Natural killer cell treated with Interleukin-12 subunit alpha and Interleukin-12 subunit beta and Interleukin-15 and Interleukin-18, amount 100 ng/mL, for 72 hours (primary cell): ENCODE measurements around the gene GNAT2. TPM values are rescaled to one million over a fixed set of nuclear protein-coding genes. Genes with fewer than 3 reads are reported as not detected.

Source experiments
- ATAC-seq, 2 donors: fragments of 150-1000 bp; cut with Tn5 transposase in 1 of 2; sonication (Bioruptor Pico), chemical (Tn5 transposase) in 1 of 2; 2 replicates each; pipeline ENCODE4 v1.10.0; 2021
- DNase-seq: peaks from one replicate; pipeline ENCODE4 v3.0.0; 2022; ENCODE audit warnings: low spot score
- H3K27ac Mint-ChIP-seq, 2 donors: 1 replicate in 1 of 2; 2 replicates in 1 of 2; pipeline ENCODE4 v1.8.0; 2022; ENCODE audit warnings: mixed read lengths in 2 of 2, mild to moderate bottlenecking in 1 of 2, moderate library complexity in 1 of 2
- H3K27me3 Mint-ChIP-seq, 2 donors: 1 replicate in 1 of 2; 2 replicates in 1 of 2; pipeline ENCODE4 v1.8.0; 2022; ENCODE audit warnings: mixed read lengths in 2 of 2
- H3K36me3 Mint-ChIP-seq: one replicate; pipeline ENCODE4 v1.8.0; 2022; ENCODE audit warnings: mixed read lengths
- H3K4me1 Mint-ChIP-seq, 2 donors: 1 replicate in 1 of 2; 2 replicates in 1 of 2; pipeline ENCODE4 v1.8.0; 2022; ENCODE audit warnings: low read depth in 2 of 2, mixed read lengths in 2 of 2, mild to moderate bottlenecking in 1 of 2
- H3K4me3 Mint-ChIP-seq: one replicate; pipeline ENCODE4 v1.8.0; 2022; ENCODE audit warnings: mixed read lengths
- H3K9me3 Mint-ChIP-seq: 2 replicates; pipeline ENCODE4 v1.8.0; 2022; ENCODE audit warnings: mixed read lengths
- total RNA-seq, 2 donors: library from RNA; stranded (reverse); gene quantifications; one replicate each; pipeline ENCODE4 v1.2.3, GENCODE V29; 2022

Gene GNAT2
- total RNA-seq, 2 donors from 2014 or later: 0.64 TPM; not detected in 1

DNA sequence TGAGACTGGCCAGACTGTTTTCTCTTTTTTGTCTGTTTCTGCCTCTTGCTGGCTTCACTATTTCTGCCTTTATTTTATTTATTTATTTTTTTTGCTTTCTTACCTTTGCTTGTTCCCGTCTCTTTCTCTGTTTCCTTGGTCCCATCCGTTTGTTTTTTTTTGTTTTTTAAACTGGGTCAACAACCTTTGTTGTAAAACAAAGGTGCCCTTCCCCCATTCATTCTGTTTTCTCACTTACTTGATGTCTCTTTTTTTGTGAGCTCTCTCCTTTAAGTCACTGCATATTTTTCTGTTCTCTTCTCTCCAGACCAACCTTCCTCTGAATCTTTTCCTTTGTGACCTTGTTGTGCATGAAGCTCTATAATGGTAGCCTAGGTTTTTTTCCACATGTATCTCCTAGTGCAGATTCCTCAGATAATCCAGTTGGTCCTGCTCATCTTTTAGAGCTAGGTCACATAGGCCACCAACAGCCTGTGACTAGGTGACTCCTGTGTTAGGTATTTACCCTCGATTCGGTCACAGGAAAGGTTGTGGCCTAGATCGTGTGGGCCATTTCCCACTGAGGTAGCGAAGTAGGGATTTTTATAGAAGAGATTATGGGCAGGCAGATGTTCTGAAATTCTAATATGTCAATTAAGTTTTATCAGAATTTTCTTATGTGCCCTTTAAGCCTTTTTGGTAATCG lies 55.1 kb downstream of the GNAT2 start:
- ATAC-seq (no peak), DNase-seq (no peak)
- no peaks in the 10 kb centered on the region for H3K27me3 Mint-ChIP-seq
- H3K4me1 Mint-ChIP-seq: peaks cover 34 to 42% of the 10 kb centered on the region in 2 donors
- no peaks in the 10 kb centered on the region for H3K9me3 Mint-ChIP-seq
- H3K27ac Mint-ChIP-seq: peak overlapping the region in 1 of 2 donors; percentile 1
- no peaks in the 10 kb centered on the region for H3K36me3 Mint-ChIP-seq
- H3K4me3 Mint-ChIP-seq: peak overlapping the region; percentile 14

GRCh38 chr1:109559995-109560394 lies 59.4 kb downstream of the GNAT2 start:
- H3K4me3 Mint-ChIP-seq: no peak overlapping the region
- no peak for DNase-seq
- ATAC-seq: no peak
- no peak overlapping the region for H3K27ac Mint-ChIP-seq
- peaks cover 48 to 56% of the 10 kb centered on the region in 2 donors for H3K4me1 Mint-ChIP-seq
- H3K9me3 Mint-ChIP-seq: no peaks in the 10 kb centered on the region
- no peaks in the 10 kb centered on the region for H3K27me3 Mint-ChIP-seq
- H3K36me3 Mint-ChIP-seq: no peaks in the 10 kb centered on the region

DNA sequence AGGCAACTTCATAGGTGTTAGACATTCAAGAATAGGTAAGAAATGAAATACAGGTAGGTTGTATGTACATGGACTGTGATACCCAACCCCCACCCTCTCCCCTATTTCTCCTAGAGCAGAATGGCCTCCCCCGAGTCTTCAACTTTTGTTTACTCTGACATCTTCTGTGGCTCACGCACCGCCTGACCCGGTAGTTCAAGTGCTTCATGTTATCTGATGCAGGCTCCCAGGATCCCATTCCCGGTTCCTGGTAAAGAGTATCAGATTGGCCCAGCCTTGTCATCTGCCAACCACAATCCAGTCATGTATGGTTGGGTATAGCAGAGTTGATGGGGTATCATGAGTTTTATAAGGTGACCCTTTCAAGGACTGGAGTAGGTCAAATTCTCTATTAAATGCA lies 61.9 kb downstream of the GNAT2 start:
- no peaks in the 10 kb centered on the region for H3K27me3 Mint-ChIP-seq
- H3K27ac Mint-ChIP-seq: no peak overlapping the region
- no peak overlapping the region for H3K4me3 Mint-ChIP-seq
- DNase-seq: no peak
- no peak for ATAC-seq
- H3K9me3 Mint-ChIP-seq: no peaks in the 10 kb centered on the region
- H3K4me1 Mint-ChIP-seq: peaks cover 56 to 61% of the 10 kb centered on the region in 2 donors
- no peaks in the 10 kb centered on the region for H3K36me3 Mint-ChIP-seq

GRCh38 chr1:109556563-109556962 lies 62.9 kb downstream of the GNAT2 start:
- Mint-ChIP-seq H3K9me3 (no peaks in the 10 kb centered on the region), H3K36me3 (no peaks in the 10 kb centered on the region), H3K4me3 (no peak overlapping the region), H3K27me3 (no peaks in the 10 kb centered on the region), H3K4me1 (peaks cover 53 to 56% of the 10 kb centered on the region in 2 donors), H3K27ac (no peak overlapping the region)
- no peak for ATAC-seq
- DNase-seq: no peak

Other genes starting within 250 kb of the GNAT2 start
- 1 to 10 TPM; 5.8 to 7.9 TPM for gene SORT1, start 221.7 kb downstream of the GNAT2 start, total RNA-seq
- 100 to 1,000 TPM; 194 to 201 TPM for gene PSMA5, start 193.2 kb downstream of the GNAT2 start, total RNA-seq
- not detected for gene SYPL2, start 153.1 kb downstream of the GNAT2 start, total RNA-seq
- gene ATXN7L2, start 135.7 kb downstream of the GNAT2 start, total RNA-seq: 10 to 100 TPM in 1 of 2 donors, 1 to 10 TPM in 1; 8.4 to 19.9 TPM
- gene CYB561D1, start 125.5 kb downstream of the GNAT2 start, total RNA-seq: 10 to 100 TPM; 13.1 to 18.7 TPM
- 1 to 10 TPM in 1 of 2 donors, under 1 TPM in 1; 0.90 to 1.0 TPM for gene AMIGO1, start 109.9 kb downstream of the GNAT2 start, total RNA-seq
- not detected for gene GPR61, start 79.7 kb downstream of the GNAT2 start, total RNA-seq
- 1 to 10 TPM; 8.9 to 10.0 TPM for gene GNAI3, start 71.0 kb downstream of the GNAT2 start, total RNA-seq
- gene AMPD2, start 221 bp upstream of the GNAT2 start, total RNA-seq: 100 to 1,000 TPM in 1 of 2 donors, 10 to 100 TPM in 1; 79.0 to 144 TPM
- gene GSTM4, start 36.5 kb upstream of the GNAT2 start, total RNA-seq: 10 to 100 TPM in 1 of 2 donors, 1 to 10 TPM in 1; 8.4 to 25.1 TPM
- gene GSTM2, start 48.4 kb upstream of the GNAT2 start, total RNA-seq: 10 to 100 TPM in 1 of 2 donors, 1 to 10 TPM in 1; 3.6 to 10.8 TPM
- 10 to 100 TPM in 1 of 2 donors, not detected in 1; 43.1 TPM for gene GSTM1, start 68.2 kb upstream of the GNAT2 start, total RNA-seq
- gene GSTM5, start 92.6 kb upstream of the GNAT2 start, total RNA-seq: not detected
- gene GSTM3, start 121.4 kb upstream of the GNAT2 start, total RNA-seq: 1 to 10 TPM; 2.3 to 4.0 TPM
- not detected for gene EPS8L3, start 144.3 kb upstream of the GNAT2 start, total RNA-seq